Neural cell (in vitro differentiated cells): ENCODE measurements around the gene FLACC1. TPM values are rescaled to one million over a fixed set of nuclear protein-coding genes. Genes with fewer than 3 reads are reported as not detected.
"Not testable (repeated sequence)": the region's sequence is repeated elsewhere in the genome, so short reads cannot be mapped to it uniquely, and the experiment has no call there.

ENCODE experiments used
- H2AFZ ChIP-seq: fragments of 200-600, 300-800 bp; sonication (generic), shearing (Covaris generic); 2 replicates; pipeline ENCODE4 v1.6.0; 2014; ENCODE audit warnings: low read depth, mild to moderate bottlenecking, antibody characterized with exemption, low read length, moderate library complexity
- H3F3A ChIP-seq: fragments of 200-600 bp; shearing (Covaris generic); 2 replicates; pipeline ENCODE4 v1.6.1; 2016; ENCODE audit warnings: mild to moderate bottlenecking, moderate library complexity, mixed read lengths, antibody characterized with exemption, low read length; ENCODE audit not compliant: insufficient read depth, poor library complexity, severe bottlenecking
- H3K27ac ChIP-seq: fragments of 200-600, 300-800 bp; sonication (generic), shearing (Covaris generic); 2 replicates; pipeline ENCODE4 v1.5.1; 2014; ENCODE audit warnings: mild to moderate bottlenecking, low read length, moderate library complexity
- H3K27me3 ChIP-seq: fragments of 300-800, 200-600 bp; sonication (generic), shearing (Covaris generic); 2 replicates; pipeline ENCODE4 v1.6.0; 2014; ENCODE audit warnings: mild to moderate bottlenecking, low read depth, low read length, moderate library complexity; ENCODE audit not compliant: insufficient read depth
- H3K36me3 ChIP-seq: fragments of 300-800, 200-600 bp; sonication (generic), shearing (Covaris generic); 2 replicates; pipeline ENCODE4 v1.5.1; 2014; ENCODE audit warnings: mild to moderate bottlenecking, antibody characterized with exemption, low read length, moderate library complexity; ENCODE audit not compliant: insufficient read depth
- H3K4me2 ChIP-seq: fragments of 300-800, 200-600 bp; sonication (generic), shearing (Covaris generic); 2 replicates; pipeline ENCODE4 v1.6.0; 2014; ENCODE audit warnings: mild to moderate bottlenecking, low read length
- H3K4me3 ChIP-seq: fragments of 300-800, 200-600 bp; sonication (generic), shearing (Covaris generic); 2 replicates; pipeline ENCODE4 v1.5.1; 2014; ENCODE audit warnings: mild to moderate bottlenecking, low read length, moderate library complexity
- H3K79me2 ChIP-seq: fragments of 200-600 bp; shearing (Covaris generic); replicated peaks from 2 replicates; pipeline ENCODE4 v1.6.0; 2014; ENCODE audit warnings: mild to moderate bottlenecking, low read length, moderate library complexity; ENCODE audit not compliant: insufficient read depth
- H3K9ac ChIP-seq: fragments of 300-800, 200-600 bp; sonication (generic), shearing (Covaris generic); 2 replicates; pipeline ENCODE4 v1.6.1; 2016; ENCODE audit warnings: mild to moderate bottlenecking, low read length, mixed read lengths
- H3K9me2 ChIP-seq: fragments of 200-600 bp; shearing (Covaris generic); 2 replicates; pipeline ENCODE4 v1.6.1; 2016; ENCODE audit warnings: mild to moderate bottlenecking, low read length, mixed read lengths; ENCODE audit not compliant: insufficient read depth
- H3K9me3 ChIP-seq: fragments of 200-600, 300-800 bp; sonication (generic), shearing (Covaris generic); 2 replicates; pipeline ENCODE4 v1.6.1; 2016; ENCODE audit warnings: mild to moderate bottlenecking, mixed run types, low read length, moderate library complexity, mixed read lengths
- H4K20me1 ChIP-seq: fragments of 200-600 bp; shearing (Covaris generic); 2 replicates; pipeline ENCODE4 v1.6.1; 2016; ENCODE audit warnings: mild to moderate bottlenecking, mixed run types; ENCODE audit not compliant: insufficient read depth
- EZH2 ChIP-seq: fragments of 200-600, 300-800 bp; shearing (Covaris generic), sonication (generic); IDR thresholded peaks from 2 replicates; pipeline ENCODE4 v1.6.1; 2014; ENCODE audit warnings: antibody characterized with exemption, low read length, borderline replicate concordance, mild to moderate bottlenecking; ENCODE audit not compliant: insufficient read depth, poor library complexity, severe bottlenecking
- MXI1 ChIP-seq: fragments of 450-650 bp; conservative IDR thresholded peaks from 2 replicates; pipeline ENCODE4 v1.6.1; 2014; ENCODE audit warnings: antibody characterized with exemption, mild to moderate bottlenecking; ENCODE audit not compliant: poor library complexity, severe bottlenecking
- SMC3 ChIP-seq: fragments of 450-650 bp; conservative IDR thresholded peaks from 2 replicates; pipeline ENCODE4 v1.6.1; 2014; ENCODE audit warnings: antibody characterized with exemption, mild to moderate bottlenecking, moderate library complexity; ENCODE audit not compliant: poor library complexity
- polyA plus RNA-seq: library from polyadenylated mRNA; depleted of rRNA; stranded (reverse); fragments of >200 nt; gene quantifications from 2 replicates; pipeline ENCODE4 v1.2.3, GENCODE V29; 2014
- TF ChIP-seq, protein P1 (sequence below): fragments of 450-650 bp; IDR thresholded peaks from 2 replicates; pipeline ENCODE4 v1.5.1; 2014; ENCODE audit warnings: antibody characterized with exemption, mild to moderate bottlenecking, moderate library complexity; ENCODE audit not compliant: poor library complexity, severe bottlenecking

The FLACC1 gene
- polyA plus RNA-seq, 1 donor from 2014 or later: 1.8 TPM

DNA sequence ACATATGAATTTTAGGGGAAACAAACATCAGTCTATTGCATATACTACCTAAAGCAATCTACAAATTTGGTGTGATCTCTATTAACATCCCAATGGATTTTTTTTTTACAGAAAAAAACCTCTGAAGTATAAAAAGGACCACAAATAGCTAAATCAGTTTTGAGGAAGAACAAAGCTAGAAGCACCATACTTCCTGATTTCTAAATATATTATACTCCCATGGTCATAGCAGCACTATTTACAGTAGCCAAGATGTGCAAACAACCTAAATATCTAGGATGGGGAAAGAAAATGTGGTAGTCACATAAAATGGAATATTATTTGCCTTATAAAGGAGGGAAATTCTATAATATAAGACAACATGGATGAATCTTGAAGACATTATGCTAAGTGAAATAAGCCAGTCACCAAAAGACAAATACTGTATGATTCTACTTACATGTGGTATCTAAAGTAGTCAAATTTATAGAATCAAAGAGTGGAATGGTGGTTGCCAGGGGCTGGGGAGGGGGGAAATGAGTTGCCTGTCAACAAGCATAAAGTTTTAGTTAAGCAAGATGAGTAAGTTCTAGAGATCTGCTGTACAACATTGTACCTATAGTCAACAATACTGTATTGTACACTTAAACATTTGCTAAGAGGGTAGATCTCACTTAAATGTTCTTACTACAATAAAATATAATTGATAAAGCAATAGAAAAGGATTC, 114.4 kb downstream of the FLACC1 start:
- H3K4me2 ChIP-seq: no peak overlapping the region
- no peaks in the 10 kb centered on the region for H3K9me2 ChIP-seq
- no peaks in the 10 kb centered on the region for H4K20me1 ChIP-seq
- no peak overlapping the region for H3K27ac ChIP-seq
- H3F3A ChIP-seq: no peaks in the 10 kb centered on the region
- no peaks in the 10 kb centered on the region for H3K27me3 ChIP-seq
- no peak overlapping the region for H2AFZ ChIP-seq
- no peaks in the 10 kb centered on the region for H3K79me2 ChIP-seq
- H3K9ac ChIP-seq: no peak overlapping the region
- no peaks in the 10 kb centered on the region for H3K36me3 ChIP-seq
- H3K4me3 ChIP-seq: no peak overlapping the region
- TF ChIP-seq, protein P1, sequence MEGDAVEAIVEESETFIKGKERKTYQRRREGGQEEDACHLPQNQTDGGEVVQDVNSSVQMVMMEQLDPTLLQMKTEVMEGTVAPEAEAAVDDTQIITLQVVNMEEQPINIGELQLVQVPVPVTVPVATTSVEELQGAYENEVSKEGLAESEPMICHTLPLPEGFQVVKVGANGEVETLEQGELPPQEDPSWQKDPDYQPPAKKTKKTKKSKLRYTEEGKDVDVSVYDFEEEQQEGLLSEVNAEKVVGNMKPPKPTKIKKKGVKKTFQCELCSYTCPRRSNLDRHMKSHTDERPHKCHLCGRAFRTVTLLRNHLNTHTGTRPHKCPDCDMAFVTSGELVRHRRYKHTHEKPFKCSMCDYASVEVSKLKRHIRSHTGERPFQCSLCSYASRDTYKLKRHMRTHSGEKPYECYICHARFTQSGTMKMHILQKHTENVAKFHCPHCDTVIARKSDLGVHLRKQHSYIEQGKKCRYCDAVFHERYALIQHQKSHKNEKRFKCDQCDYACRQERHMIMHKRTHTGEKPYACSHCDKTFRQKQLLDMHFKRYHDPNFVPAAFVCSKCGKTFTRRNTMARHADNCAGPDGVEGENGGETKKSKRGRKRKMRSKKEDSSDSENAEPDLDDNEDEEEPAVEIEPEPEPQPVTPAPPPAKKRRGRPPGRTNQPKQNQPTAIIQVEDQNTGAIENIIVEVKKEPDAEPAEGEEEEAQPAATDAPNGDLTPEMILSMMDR: no peak
- no peak for TF ChIP-seq MXI1
- no peak for TF ChIP-seq EZH2
- TF ChIP-seq SMC3: no peak
- H3K9me3 ChIP-seq: no peaks in the 10 kb centered on the region

DNA sequence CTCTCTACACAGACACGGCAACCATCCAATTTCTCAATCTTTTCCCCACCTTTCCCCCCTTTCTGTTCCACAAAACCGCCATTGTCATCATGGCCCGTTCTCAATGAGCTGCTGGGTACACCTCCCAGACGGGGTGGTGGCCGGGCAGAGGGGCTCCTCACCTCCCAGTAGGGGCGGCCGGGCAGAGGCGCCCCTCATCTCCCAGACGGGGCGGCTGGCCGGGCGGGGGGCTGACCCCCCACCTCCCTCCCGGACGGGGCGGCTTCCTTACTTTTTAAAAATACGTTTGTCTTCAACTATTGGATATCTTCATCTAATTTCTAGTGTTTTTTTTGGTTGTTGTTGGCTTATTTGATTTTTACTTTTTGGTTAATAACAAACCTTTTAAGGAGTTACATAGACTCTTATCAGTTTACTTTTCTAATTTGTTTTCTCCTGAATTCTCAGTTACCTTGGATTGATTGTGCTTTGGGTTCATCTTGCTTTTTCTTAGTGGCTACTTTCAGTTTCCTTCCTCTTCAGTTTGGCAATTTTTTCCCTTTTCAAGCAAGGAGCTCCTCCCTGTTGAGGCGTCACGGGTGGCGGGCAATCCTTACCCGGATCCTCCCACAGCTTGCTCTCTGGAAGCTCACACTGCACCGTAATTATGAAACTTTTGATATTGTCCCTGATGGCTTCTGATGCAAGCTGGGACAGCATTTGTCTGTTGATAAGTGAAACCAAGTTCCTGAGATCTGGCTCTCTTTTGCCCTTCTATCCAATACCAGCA, 117.8 kb downstream of the FLACC1 start:
- H4K20me1 ChIP-seq, H3K27ac ChIP-seq, H3F3A ChIP-seq, H3K79me2 ChIP-seq, H3K4me2 ChIP-seq, H3K4me3 ChIP-seq, H3K9ac ChIP-seq, H2AFZ ChIP-seq, H3K36me3 ChIP-seq, H3K9me3 ChIP-seq, H3K27me3 ChIP-seq, H3K9me2 ChIP-seq: not testable (repeated sequence)

Other genes starting within 250 kb of the FLACC1 start
- 0.84 and 1.6 TPM in 2 replicates for gene CFLAR, start 241.2 kb downstream of the FLACC1 start, polyA plus RNA-seq
- gene CASP10, start 174.2 kb downstream of the FLACC1 start, polyA plus RNA-seq: not detected in 2 replicates
- gene CASP8, start 96.8 kb downstream of the FLACC1 start, polyA plus RNA-seq: 0.72 TPM in 1 of 2 replicates, not detected in the other
- 17.2 and 19.6 TPM in 2 replicates for gene TRAK2, start 94.1 kb upstream of the FLACC1 start, polyA plus RNA-seq
- 74.8 and 76.1 TPM in 2 replicates for gene STRADB, start 94.4 kb upstream of the FLACC1 start, polyA plus RNA-seq